GM18526 (cell line): ENCODE results near the gene ACSL1.

Experiments used
- POLR2A ChIP-seq: IDR thresholded peaks from 3 replicates; pipeline ENCODE4 v1.6.1; 2011; ENCODE audit not compliant: insufficient read length; ENCODE audit errors: extremely low read depth

Gene ACSL1

DNA sequence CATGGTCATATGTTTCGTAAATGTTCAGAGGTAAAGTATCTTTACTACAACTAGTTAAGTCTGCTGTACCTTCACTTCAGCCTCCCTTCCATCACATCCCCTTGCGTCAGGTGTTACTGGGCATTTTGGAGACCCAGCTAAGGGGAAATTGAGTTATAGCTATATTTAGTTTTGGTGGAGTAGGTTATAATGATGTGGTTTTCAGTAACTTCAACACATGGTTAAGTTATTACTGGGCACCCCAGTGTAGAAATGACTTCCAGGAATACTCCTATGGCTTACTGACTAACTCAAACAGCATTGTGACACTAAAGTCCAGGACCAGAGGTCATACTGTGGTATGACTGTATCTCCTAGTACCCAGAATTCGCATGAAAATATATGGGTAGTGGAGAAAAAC, 23.4 kb upstream of the ACSL1 start:
- no peak for TF ChIP-seq POLR2A

DNA sequence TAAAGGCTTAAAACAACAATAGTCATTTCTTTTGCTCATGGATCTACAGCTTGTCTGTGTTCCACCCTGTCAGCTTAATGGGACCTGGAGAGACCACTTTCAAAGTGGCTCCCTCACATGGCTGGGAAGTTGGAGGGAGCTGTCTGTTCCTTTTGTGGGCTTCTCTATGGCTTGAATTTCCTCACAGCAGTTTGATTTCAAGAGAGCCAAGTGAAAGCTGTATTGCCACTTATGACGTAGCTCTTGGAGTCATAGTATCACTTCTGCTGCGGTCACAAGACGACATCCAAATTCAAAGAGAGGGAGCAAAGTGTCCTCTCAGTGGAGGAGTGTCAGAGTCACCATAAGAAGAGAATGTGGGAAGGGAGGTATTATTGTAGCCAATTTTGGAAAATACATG, 22.7 kb upstream of the ACSL1 start:
- TF ChIP-seq POLR2A = no peak

DNA sequence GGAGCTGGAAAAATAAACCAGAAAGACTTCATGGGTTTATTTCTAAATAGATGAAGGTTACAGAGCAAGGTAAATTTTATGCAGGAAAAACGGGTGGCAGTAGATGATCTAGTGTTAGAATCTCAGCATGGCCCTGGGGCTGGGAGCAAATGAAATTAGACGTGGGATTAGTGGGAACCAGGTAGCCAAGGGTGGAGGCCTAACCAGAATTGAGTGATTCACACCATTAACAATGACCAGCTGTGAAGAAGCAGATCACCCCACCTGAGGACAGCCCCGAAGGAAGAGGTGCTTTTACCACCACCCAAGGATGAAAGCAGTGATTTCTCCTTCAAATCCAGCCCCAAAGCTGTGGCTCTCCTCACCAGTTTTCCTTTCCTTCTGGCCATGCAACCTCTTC, 20.8 kb upstream of the ACSL1 start:
- TF ChIP-seq POLR2A = no peak

DNA sequence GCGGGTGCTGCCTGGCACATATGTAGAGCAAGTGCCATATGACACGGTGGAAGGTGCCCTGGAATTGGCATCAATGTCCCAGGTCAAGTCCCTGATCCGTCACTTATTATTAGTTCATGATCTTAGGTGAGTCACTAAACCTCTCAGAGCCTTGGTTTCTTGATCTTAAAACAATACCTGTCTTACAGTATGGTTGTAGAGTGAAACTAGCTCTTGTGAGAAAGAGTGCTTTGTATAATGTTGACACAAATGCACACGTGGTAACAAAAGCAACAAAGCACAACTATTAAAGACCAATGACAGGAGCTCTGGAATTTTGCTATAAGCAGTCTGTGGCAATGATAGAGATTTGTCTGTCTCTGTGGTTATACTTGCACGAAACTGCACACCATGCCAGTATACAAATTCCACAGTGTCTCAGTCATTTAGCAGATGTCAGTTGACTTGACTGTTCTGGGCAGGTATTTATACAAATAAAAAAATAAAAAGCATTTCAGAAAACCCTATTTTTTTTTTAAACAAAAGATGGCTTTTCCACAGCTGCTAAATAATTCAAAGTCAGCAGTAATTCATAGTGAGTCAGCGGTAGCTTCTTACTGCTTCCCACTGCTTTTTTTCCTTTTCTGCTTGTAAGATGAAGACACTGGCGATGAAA, 19.7 kb upstream of the ACSL1 start:
- TF ChIP-seq POLR2A = no peak

DNA sequence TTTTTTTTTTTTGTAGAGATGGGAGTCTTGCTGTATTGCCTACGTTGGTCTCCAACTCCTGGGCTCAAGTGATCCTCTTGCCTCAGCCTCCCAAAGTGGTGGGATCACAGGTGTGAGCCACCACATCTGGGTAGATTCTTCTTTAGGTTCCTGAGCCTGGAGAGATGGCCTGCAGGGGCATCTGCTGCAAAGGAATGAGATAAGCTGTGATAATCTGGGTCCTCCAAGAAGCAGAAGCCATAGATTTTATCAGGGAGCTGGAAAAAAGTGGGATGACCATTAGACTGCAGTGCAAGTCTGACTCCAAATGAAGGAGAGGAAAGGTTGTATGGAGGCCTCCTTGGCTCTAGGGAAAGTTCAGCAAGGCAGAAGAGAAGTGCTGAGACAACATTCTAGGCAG, 19.0 kb upstream of the ACSL1 start:
- no peak for TF ChIP-seq POLR2A

DNA sequence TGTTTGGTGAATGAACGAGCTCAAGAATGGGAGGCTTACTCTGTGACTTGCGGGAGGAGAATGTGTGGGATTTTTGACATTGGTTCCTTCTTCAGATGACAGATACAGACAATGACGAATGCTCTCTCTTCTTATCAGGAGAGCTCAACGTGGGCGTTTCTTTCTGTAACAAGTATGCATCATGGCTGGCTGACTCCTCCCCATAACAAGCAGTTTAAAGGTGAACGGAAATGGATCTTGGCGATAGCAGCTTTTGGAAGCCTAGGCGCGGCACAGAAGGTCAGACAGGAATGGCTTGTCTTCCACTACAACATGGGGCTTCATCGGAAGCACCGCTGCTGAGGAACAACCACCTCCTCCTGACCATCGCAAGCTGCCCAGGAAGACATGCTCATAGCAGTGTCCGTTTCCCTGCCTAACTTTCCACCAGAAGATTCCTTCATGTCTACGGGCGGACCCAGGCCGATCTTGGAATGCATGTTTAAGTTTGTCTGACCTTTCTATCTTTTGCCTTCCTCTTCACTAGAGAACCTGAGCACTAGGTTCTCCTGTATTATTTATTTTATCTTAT, 18.3 kb upstream of the ACSL1 start:
- TF ChIP-seq POLR2A = no peak

DNA sequence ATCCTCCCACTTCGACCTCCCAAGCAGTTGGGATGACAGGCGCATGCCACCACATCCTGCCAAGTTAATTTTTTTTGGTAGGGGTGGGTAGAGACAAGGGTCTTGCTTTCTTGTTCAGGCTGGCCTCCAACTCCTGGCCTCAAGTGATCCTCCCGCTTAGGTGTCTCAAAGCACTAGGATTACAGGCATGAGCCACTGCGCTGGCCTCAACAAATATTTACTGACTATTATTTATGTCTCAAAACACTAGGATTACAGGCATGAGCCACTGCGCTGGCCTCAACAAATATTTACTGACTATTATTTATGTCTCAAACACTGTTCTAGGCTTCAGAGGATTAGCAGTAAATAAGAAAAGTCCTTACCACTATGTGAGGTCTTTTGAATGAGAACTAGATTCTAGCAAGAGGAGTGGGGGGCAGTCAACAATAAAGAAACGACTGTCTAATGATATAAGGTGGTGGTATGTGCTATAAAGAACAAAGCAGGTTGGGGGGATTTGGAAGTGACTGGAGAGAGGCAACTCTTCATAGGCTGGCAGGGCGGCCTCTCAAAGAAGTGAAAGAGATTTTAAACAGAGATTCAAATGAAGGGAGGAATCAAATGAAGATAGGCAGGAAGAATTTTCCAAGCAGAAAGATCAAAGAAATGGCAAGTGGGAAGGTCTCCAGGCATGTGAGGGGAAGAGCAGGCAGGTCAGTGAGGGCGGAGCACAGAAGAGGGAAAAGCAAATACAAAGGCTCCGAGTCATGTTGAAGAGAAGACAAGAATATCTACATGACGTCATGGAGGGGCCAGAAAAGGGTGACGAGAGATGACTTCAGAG, 12.7 kb upstream of the ACSL1 start:
- no peak for TF ChIP-seq POLR2A

DNA sequence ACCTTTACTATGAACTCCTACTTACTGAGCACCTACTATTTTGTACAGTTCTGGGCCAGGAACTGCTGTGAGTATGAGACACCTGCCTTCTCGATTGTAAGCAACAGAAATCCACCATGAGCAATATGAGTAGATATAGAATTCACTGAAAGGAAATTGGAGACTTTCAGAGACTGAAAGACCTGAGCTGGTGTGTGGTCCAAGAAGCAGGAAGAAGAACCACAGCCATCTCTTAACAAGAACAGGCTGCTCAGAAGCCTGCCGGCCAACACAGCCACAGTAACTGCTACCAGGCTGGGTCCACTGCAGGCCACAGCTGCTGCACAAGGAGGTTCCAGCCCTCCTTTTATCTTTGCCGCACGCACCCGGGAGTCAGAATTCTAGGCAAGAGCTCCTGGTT, 10.8 kb upstream of the ACSL1 start:
- no peak for TF ChIP-seq POLR2A

DNA sequence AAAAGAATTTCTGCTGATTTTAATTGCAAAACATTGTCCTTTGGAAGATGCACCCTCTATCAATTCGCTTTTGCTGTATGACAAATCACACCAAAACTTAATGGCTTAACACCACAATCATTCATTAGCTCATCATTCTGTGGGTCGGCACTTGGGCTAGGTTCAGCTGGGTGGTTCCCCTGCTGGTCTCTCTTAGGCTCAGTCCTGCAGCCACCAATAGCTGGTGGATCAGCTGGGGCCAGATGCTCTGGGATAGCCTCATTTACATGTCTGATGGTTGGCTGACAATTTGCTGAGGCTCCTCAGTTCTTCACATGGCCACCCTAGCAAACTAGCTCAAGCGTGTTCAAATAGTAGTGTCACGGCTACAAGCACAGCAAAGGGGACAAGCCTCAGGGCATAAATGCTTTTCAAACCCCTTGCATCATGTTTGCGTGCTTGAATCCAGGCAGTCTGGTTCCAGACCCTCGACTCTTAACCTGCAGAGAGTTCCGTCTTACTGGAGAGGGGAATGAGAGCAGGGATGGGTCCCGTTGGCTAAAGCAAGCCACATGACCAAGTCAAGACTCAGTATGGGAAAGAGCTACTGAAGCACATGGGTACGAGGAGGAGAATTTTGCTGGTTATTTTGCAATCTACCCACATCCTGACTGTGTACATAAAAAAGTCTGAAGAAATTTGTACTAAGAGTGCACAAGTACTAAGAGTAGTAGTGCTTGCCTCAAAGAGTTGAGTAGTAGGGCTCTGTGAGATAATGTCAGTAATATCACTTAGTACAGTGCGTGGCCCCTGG, 7.5 kb upstream of the ACSL1 start:
- TF ChIP-seq POLR2A = no peak

DNA sequence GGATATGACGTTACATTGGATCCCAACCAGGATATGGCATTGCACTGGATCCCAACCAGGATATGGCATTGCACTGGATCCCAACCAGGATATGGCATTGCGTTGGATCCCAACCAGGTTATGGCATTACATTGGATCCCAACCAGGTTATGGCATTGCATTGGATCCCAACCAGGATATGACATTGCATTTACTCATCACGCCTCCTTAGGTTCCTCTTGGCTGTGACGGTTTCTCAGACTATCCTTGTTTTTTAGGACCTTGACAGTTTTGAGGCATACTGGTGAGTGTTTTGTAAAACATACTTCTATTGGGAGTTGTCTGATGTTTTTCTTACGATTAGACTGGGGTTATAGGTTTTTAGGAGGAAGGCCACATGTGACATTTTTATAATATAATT, 5.4 kb upstream of the ACSL1 start:
- TF ChIP-seq POLR2A = no peak

DNA sequence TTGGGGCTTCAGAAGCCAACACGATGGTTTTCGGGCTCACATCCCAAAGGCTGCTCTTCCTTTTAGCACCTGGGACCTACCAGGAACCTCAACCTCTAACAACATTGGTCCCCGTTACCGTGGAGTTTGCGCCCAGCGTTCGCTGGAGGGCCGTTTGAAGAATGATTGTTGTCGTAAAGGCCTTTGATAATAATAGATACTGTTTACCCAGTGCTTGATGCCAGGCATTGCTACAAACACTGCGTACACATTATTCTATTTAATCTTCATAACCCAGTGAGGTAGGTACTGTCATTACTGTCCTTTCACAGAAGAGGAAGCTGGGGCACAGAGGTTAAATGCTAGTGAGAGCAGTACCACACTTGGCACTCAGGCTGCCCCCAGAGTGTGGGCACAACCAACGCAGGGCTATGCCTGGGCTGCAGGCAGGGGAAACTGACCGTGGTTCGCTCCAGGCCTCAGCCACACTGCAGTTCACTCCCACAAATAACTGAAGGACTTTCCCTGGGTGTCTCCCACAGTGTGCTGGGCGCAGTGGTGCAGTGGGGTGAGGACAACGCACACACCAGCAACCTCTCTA, 1.0 kb upstream of the ACSL1 start:
- no peak for TF ChIP-seq POLR2A

DNA sequence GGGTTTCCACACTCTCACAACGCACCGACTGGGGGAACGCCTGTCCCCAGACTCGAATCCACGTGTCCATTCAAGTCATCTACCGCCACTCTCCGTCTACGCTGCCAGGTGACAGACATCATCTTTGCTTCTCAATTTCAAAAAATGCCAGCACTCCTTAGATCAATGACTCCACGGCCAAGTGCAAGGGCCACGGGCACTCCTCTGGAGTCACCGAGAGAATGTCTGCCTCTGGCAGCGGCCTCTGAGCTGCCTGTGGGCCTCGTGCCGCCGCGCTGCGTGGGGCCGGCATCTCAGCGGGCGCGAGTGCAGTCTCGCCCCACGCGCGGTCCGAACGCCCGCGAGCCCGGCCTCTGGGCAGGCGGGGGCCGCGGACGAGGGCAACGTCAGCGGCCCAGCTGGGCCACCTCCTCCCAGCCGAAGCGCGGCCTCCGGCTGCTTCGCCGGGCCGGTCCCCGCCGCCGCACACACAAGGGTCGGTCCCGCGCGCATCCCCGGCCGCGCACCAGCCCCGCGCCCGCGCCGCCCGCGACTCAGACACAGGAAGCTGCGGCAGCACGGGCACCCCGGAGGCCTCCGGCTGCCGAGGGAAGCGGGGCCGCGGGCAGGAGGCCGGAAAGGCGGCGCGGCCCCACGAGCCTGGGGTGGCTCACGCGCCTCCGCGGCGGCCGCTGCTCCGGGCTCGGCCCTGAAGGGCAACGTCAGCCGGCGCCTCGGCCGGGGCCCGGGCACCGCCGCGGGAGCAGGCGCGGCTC, 450 bp downstream of the ACSL1 start:
- no peak for TF ChIP-seq POLR2A

DNA sequence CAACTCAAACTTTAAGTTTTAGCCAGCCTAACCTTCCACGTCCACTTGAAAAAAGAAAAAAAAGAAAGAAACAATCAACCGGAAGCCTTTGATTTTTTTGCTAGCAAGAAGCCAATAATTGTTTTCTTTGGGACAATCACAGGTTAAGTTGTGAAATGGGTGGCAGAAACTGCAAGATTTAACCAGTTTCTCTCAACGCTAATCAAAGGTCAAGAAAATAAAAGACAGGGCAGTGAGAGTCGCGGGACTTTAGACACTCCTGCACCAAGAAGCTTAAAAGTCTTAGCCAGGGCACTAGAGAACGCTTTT, 1.0 kb downstream of the ACSL1 start:
- TF ChIP-seq POLR2A = no peak

DNA sequence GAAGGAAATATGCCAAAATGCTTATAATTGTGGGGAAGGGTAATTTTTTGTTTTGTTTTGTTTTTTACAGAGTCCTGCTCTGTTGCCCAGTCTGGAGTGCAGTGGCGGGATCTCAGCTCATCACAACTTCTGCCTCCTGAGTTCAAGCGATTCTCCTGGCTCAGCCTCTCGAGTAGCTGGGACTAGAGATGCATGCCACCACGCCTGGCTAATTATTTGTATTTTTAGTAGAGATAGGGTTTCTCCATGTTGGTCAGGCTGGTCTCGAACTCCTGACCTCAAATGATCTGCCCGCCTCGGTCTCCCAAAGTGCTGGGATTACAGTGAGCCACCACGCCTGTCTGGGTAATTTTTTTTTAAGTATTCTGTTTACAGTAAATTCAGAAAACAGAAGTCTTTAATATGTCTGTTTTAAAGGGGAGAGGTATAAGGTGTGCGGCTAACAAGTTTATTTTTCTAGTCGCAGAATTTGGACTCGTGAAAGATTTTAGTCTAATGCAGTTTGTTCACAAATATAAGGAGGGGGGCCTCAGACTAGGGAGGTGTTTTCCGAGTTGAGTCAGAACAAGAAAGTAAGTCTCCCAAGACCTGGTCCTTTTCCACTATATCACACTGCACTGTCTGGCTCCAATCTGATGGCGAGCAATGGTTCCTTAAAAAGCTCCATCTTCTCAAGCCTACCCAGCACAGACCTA, 1.5 kb downstream of the ACSL1 start:
- no peak for TF ChIP-seq POLR2A
